ENCODE measurements around the gene ITFG1. TPM values are rescaled to one million over a fixed set of nuclear protein-coding genes. Genes with fewer than 3 reads are reported as not detected.
"Not testable (repeated sequence)": the region's sequence is repeated elsewhere in the genome, so short reads cannot be mapped to it uniquely, and the experiment has no call there.

Gene ITFG1
- total RNA-seq, 2 experiments from 2014 or later, result 18.9 to 27.0 TPM

- Mint-ChIP-seq H3K27ac (no peak overlapping the region), H3K4me3 (no peak overlapping the region), H3K4me1 (no peaks in the 10 kb centered on the region), H3K36me3 (ENCODE audit: low read depth) (peaks cover 34% of the 10 kb centered on the region), H3K9me3 (ENCODE audit: low read depth) (no peaks in the 10 kb centered on the region), H3K27me3 (no peaks in the 10 kb centered on the region)
- ChIA-PET POLR2A (no interaction called here), CTCF (interaction anchor here (0.7 kb wide), 1 partner anchor 943 kb away, joined by 3 read pairs; no protein-coding TSS in a partner anchor)
- intact Hi-C loops (cut with DNase I, micrococcal nuclease), result no loop called here
- DNase-seq, result no peak
- ATAC-seq, result no peak
These were observed 247.0 kb downstream of the ITFG1 start for GRCh38 chr16:47213761-47214440.

GRCh38 chr16:47211218-47211617 is 249.6 kb downstream of the ITFG1 start:
- ATAC-seq, result no peak
- POLR2A ChIA-PET, result no interaction called here
- intact Hi-C loops (cut with DNase I, micrococcal nuclease), result no loop called here
- CTCF ChIA-PET, result no interaction called here
- no peak overlapping the region for H3K4me3 Mint-ChIP-seq
- peaks cover 19% of the 10 kb centered on the region for H3K36me3 Mint-ChIP-seq (ENCODE audit: low read depth)
- no peaks in the 10 kb centered on the region for H3K4me1 Mint-ChIP-seq
- H3K27me3 Mint-ChIP-seq, result no peaks in the 10 kb centered on the region
- no peak for DNase-seq
- no peaks in the 10 kb centered on the region for H3K9me3 Mint-ChIP-seq (ENCODE audit: low read depth)
- H3K27ac Mint-ChIP-seq, result no peak overlapping the region

GRCh38 chr16:47204736-47205504 is 255.9 kb downstream of the ITFG1 start:
- Mint-ChIP-seq H3K9me3 (ENCODE audit: low read depth) (no peaks in the 10 kb centered on the region), H3K4me3 (no peak overlapping the region), H3K27me3 (no peaks in the 10 kb centered on the region), H3K27ac (no peak overlapping the region), H3K36me3 (ENCODE audit: low read depth) (no peaks in the 10 kb centered on the region), H3K4me1 (no peaks in the 10 kb centered on the region)
- ChIA-PET POLR2A (no interaction called here), CTCF (interaction anchor here (0.7 kb wide), 1 partner anchor 74 kb away, joined by 4 read pairs; no protein-coding TSS in a partner anchor)
- DNase-seq (no peak), ATAC-seq (no peak)
- intact Hi-C loops (cut with DNase I, micrococcal nuclease), result no loop called here

- H3K36me3 Mint-ChIP-seq (ENCODE audit: low read depth); H3K27ac Mint-ChIP-seq; ATAC-seq; H3K27me3 Mint-ChIP-seq; intact Hi-C loops (cut with DNase I, micrococcal nuclease); DNase-seq; H3K9me3 Mint-ChIP-seq (ENCODE audit: low read depth); H3K4me3 Mint-ChIP-seq; POLR2A ChIA-PET; H3K4me1 Mint-ChIP-seq: not testable (repeated sequence)
- CTCF ChIA-PET, result interaction anchor here (0.6 kb wide), 1 partner anchor 74 kb away, joined by 4 read pairs; no protein-coding TSS in a partner anchor
These were observed 257.4 kb downstream of the ITFG1 start for GRCh38 chr16:47203433-47203832.

GRCh38 chr16:47198180-47198575 is 262.7 kb downstream of the ITFG1 start:
- CTCF ChIA-PET, result interaction anchor here (0.7 kb wide), 1 partner anchor 871 kb away, joined by 3 read pairs; no protein-coding TSS in a partner anchor
- no peak for ATAC-seq
- POLR2A ChIA-PET, result no interaction called here
- H3K9me3 Mint-ChIP-seq (ENCODE audit: low read depth), result no peaks in the 10 kb centered on the region
- no peak overlapping the region for H3K4me3 Mint-ChIP-seq
- peaks cover 4% of the 10 kb centered on the region for H3K36me3 Mint-ChIP-seq (ENCODE audit: low read depth)
- no peaks in the 10 kb centered on the region for H3K27me3 Mint-ChIP-seq
- DNase-seq, result no peak
- H3K4me1 Mint-ChIP-seq, result no peaks in the 10 kb centered on the region
- intact Hi-C loops (cut with DNase I, micrococcal nuclease), result no loop called here
- no peak overlapping the region for H3K27ac Mint-ChIP-seq

- Mint-ChIP-seq H3K4me1 (no peaks in the 10 kb centered on the region), H3K9me3 (ENCODE audit: low read depth) (no peaks in the 10 kb centered on the region), H3K4me3 (no peak overlapping the region), H3K27ac (peak overlapping the region; percentile 13), H3K27me3 (no peaks in the 10 kb centered on the region), H3K36me3 (ENCODE audit: low read depth) (peaks cover 7% of the 10 kb centered on the region)
- intact Hi-C loops (cut with DNase I, micrococcal nuclease), result no loop called here
- DNase-seq (no peak), ATAC-seq (no peak)
- CTCF ChIA-PET, result no interaction called here
- POLR2A ChIA-PET, result no interaction called here
These were observed 263.2 kb downstream of the ITFG1 start for GRCh38 chr16:47197536-47198179.

GRCh38 chr16:47196457-47196856 is 264.4 kb downstream of the ITFG1 start:
- Mint-ChIP-seq H3K36me3 (ENCODE audit: low read depth) (peaks cover 11% of the 10 kb centered on the region), H3K9me3 (ENCODE audit: low read depth) (no peaks in the 10 kb centered on the region), H3K4me3 (no peak overlapping the region), H3K27me3 (no peaks in the 10 kb centered on the region), H3K4me1 (no peaks in the 10 kb centered on the region), H3K27ac (no peak overlapping the region)
- ChIA-PET POLR2A (no interaction called here), CTCF (interaction anchor here (0.6 to 0.7 kb wide), 3 partner anchors 55 to 526 kb away, joined by 3 to 4 read pairs (median 4); no protein-coding TSS in a partner anchor)
- ATAC-seq (no peak), DNase-seq (no peak)
- intact Hi-C loops (cut with DNase I, micrococcal nuclease), result no loop called here

GRCh38 chr16:47182318-47182717 is 278.5 kb downstream of the ITFG1 start:
- Mint-ChIP-seq H3K4me1 (no peaks in the 10 kb centered on the region), H3K27ac (no peak overlapping the region), H3K4me3 (no peak overlapping the region), H3K36me3 (ENCODE audit: low read depth) (peaks cover 13% of the 10 kb centered on the region), H3K27me3 (no peaks in the 10 kb centered on the region), H3K9me3 (ENCODE audit: low read depth) (peaks cover 3% of the 10 kb centered on the region)
- POLR2A ChIA-PET, result no interaction called here
- CTCF ChIA-PET, result no interaction called here
- intact Hi-C loops (cut with DNase I, micrococcal nuclease), result no loop called here
- ATAC-seq, result no peak
- DNase-seq, result no peak

GRCh38 chr16:47181066-47181465 is 279.8 kb downstream of the ITFG1 start:
- CTCF ChIA-PET; H3K9me3 Mint-ChIP-seq (ENCODE audit: low read depth); intact Hi-C loops (cut with DNase I, micrococcal nuclease); H3K27me3 Mint-ChIP-seq; ATAC-seq; H3K4me3 Mint-ChIP-seq; POLR2A ChIA-PET; H3K27ac Mint-ChIP-seq; H3K4me1 Mint-ChIP-seq; DNase-seq: not testable (repeated sequence)
- peaks cover 13% of the 10 kb centered on the region for H3K36me3 Mint-ChIP-seq (ENCODE audit: low read depth)

- DNase-seq (no peak), ATAC-seq (no peak)
- Mint-ChIP-seq H3K4me1 (no peaks in the 10 kb centered on the region), H3K27me3 (no peaks in the 10 kb centered on the region), H3K27ac (no peak overlapping the region), H3K9me3 (ENCODE audit: low read depth) (peaks cover under 1% of the 10 kb centered on the region), H3K4me3 (no peak overlapping the region), H3K36me3 (ENCODE audit: low read depth) (peaks cover 13% of the 10 kb centered on the region)
- POLR2A ChIA-PET, result no interaction called here
- intact Hi-C loops (cut with DNase I, micrococcal nuclease), result no loop called here
- CTCF ChIA-PET, result interaction anchor here (0.8 kb wide), 1 partner anchor 10 kb away, joined by 3 read pairs; no protein-coding TSS in a partner anchor
These were observed 280.8 kb downstream of the ITFG1 start for GRCh38 chr16:47180073-47180472.

- H3K27me3 Mint-ChIP-seq, result no peaks in the 10 kb centered on the region
- no peak overlapping the region for H3K4me3 Mint-ChIP-seq
- intact Hi-C loops (cut with DNase I, micrococcal nuclease), result no loop called here
- H3K27ac Mint-ChIP-seq, result no peak overlapping the region
- ChIA-PET CTCF (no interaction called here), POLR2A (no interaction called here)
- H3K4me1 Mint-ChIP-seq, result no peaks in the 10 kb centered on the region
- peaks cover 5% of the 10 kb centered on the region for H3K36me3 Mint-ChIP-seq (ENCODE audit: low read depth)
- no peak for DNase-seq
- no peak for ATAC-seq
- no peaks in the 10 kb centered on the region for H3K9me3 Mint-ChIP-seq (ENCODE audit: low read depth)
These were observed 285.7 kb downstream of the ITFG1 start for GRCh38 chr16:47175152-47175551.
